Measurements from ENCODE around the gene GLI3.

DNA sequence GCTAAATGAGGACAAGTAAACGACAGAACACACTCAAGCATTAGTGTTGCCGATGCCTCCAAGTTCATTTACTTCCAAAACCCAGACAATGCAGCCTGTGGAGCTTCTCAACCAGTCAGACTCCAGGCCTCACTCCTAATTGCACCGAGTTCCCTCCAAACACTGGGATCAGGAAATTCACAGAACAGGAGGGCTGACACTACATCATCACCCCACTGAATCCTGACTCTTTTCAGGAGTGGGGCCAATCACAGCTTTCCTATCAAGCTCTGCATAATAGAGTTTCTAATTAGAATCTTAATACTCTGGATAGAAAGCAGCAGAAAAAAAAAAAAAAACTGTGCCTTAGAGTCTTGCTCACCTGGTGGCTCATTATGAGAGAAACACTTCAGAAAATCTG lies 103.7 kb downstream of the GLI3 start:
- TF ChIP-seq, protein P1, sequence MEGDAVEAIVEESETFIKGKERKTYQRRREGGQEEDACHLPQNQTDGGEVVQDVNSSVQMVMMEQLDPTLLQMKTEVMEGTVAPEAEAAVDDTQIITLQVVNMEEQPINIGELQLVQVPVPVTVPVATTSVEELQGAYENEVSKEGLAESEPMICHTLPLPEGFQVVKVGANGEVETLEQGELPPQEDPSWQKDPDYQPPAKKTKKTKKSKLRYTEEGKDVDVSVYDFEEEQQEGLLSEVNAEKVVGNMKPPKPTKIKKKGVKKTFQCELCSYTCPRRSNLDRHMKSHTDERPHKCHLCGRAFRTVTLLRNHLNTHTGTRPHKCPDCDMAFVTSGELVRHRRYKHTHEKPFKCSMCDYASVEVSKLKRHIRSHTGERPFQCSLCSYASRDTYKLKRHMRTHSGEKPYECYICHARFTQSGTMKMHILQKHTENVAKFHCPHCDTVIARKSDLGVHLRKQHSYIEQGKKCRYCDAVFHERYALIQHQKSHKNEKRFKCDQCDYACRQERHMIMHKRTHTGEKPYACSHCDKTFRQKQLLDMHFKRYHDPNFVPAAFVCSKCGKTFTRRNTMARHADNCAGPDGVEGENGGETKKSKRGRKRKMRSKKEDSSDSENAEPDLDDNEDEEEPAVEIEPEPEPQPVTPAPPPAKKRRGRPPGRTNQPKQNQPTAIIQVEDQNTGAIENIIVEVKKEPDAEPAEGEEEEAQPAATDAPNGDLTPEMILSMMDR (IDR thresholded peaks at IDR 0.05), result no peak
- TF ChIP-seq ZFX (IDR thresholded peaks at IDR 0.05; ENCODE audit: borderline replicate concordance), result no peak

All from 22Rv1 (cell line).